ENCODE measurements around the gene GBF1. TPM values are rescaled to one million over a fixed set of nuclear protein-coding genes. Genes with fewer than 3 reads are reported as not detected.
"Not testable (repeated sequence)": the region's sequence is repeated elsewhere in the genome, so short reads cannot be mapped to it uniquely, and the experiment has no call there.

Gene GBF1
- total RNA-seq, 1 donor from 2014 or later: 8.7 TPM

DNA sequence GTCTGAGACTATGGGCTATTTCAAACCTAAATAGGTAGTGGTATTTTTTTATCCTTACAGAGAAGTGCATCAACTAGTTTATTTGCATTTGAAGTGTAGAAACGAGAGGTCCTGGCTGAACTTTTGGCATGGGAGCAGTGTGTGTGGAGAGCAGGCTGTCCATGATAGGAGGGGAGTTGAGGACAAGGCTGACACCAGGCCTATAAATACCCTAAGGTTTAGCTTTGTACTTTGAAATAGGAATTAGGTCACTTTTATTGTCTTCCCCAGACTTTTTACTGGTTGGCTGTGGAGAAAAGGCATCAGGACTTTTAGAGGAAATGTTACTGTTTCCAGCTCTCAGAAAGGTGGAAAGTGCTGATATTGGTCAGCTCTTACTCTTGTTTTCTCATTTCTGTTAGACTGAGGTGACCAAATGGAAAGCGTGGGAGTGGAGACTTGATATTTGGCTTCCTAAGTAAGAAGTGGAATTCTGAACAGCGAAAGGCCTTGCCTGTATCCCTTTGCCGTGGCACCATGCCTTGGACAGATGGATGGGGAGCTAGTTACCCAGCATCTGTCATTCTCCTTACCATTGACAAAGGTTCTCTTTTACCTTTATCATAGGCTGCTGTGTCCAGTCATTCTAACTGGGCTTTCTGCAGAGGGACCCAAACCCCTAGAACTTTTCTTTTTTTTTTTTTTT lies 46.0 kb downstream of the GBF1 start:
- Histone ChIP-seq H3K36me3 (ENCODE audit: control insufficient read depth, insufficient read depth, low read length) (no peaks in the 10 kb centered on the region), H3K4me3 (ENCODE audit: low read depth, low read length) (no peak overlapping the region), H3K27me3 (ENCODE audit: control insufficient read depth, insufficient read depth, low read length) (no peaks in the 10 kb centered on the region)
- TF ChIP-seq, protein P1, sequence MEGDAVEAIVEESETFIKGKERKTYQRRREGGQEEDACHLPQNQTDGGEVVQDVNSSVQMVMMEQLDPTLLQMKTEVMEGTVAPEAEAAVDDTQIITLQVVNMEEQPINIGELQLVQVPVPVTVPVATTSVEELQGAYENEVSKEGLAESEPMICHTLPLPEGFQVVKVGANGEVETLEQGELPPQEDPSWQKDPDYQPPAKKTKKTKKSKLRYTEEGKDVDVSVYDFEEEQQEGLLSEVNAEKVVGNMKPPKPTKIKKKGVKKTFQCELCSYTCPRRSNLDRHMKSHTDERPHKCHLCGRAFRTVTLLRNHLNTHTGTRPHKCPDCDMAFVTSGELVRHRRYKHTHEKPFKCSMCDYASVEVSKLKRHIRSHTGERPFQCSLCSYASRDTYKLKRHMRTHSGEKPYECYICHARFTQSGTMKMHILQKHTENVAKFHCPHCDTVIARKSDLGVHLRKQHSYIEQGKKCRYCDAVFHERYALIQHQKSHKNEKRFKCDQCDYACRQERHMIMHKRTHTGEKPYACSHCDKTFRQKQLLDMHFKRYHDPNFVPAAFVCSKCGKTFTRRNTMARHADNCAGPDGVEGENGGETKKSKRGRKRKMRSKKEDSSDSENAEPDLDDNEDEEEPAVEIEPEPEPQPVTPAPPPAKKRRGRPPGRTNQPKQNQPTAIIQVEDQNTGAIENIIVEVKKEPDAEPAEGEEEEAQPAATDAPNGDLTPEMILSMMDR (IDR thresholded peaks at IDR 0.05; ENCODE audit: insufficient read depth, low read length, severe bottlenecking): no peak
- no peak for FAIRE-seq
- DNase-seq (ENCODE audit: low read depth): no peak

DNA sequence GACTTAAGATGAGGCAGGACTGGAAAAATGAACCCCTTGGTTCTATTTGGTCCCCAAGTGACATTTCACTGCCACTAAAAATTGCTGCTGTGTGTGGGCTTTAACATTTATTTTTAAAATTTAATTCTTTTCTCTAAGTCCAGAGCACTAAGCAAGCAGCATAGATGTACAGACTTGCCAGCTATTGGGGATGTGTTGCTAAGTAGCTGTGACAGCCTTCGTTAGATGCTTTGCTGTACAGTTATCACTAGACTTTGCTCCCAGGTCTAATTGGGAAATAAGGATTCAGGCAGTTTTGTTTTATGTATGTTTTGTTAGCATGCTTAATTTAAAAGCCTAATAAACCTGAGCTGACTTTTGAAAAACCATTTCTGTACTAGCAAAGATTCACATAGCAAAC lies 51.8 kb downstream of the GBF1 start:
- no peak for DNase-seq (ENCODE audit: low read depth)
- Histone ChIP-seq H3K27me3 (ENCODE audit: control insufficient read depth, insufficient read depth, low read length) (no peaks in the 10 kb centered on the region), H3K36me3 (ENCODE audit: control insufficient read depth, insufficient read depth, low read length) (no peaks in the 10 kb centered on the region), H3K4me3 (ENCODE audit: low read depth, low read length) (no peak overlapping the region)
- FAIRE-seq: no peak
- TF ChIP-seq, protein P1 (IDR thresholded peaks at IDR 0.05; ENCODE audit: insufficient read depth, low read length, severe bottlenecking): no peak

DNA sequence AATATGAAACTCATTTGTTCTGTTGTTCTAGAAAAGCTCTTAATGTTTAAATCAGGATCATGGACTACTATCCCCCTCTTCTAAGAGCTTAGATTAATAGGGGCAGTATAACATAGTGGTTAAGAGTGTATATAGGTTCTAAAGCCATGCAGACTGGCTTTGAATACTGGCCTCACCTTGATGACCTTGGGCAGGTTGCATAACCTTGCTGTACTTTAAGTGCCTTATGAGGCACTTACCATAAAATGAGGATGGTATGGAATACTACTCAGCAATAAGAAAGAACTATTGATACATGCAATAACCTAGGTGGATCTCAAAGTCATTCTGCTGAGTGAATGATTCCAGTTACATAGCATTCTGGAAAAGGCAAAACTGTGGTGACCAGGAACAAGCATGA lies 53.6 kb downstream of the GBF1 start:
- no peak for FAIRE-seq
- Histone ChIP-seq H3K27me3 (ENCODE audit: control insufficient read depth, insufficient read depth, low read length) (no peaks in the 10 kb centered on the region), H3K36me3 (ENCODE audit: control insufficient read depth, insufficient read depth, low read length) (no peaks in the 10 kb centered on the region), H3K4me3 (ENCODE audit: low read depth, low read length) (no peak overlapping the region)
- DNase-seq (ENCODE audit: low read depth): no peak
- TF ChIP-seq, protein P1 (IDR thresholded peaks at IDR 0.05; ENCODE audit: insufficient read depth, low read length, severe bottlenecking): no peak

DNA sequence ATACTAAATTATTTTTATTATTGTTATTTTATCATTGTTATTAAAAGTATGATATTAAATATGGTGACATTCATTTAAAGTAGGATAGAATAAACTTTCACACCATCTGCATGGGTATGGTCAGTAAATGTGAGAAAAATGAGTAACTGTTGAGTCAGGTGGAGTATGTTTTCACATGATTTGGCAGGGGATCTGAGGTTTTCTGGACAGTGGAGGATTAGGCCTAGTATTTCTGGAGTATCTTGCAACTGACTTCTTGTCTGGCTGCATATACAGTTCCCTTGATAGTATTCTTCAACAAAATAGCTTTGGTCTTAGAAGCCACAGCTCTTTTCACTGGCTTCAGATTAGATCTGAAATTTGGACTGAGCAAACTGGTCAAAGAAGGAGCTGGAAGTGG lies 54.5 kb downstream of the GBF1 start:
- no peaks in the 10 kb centered on the region for H3K27me3 ChIP-seq (ENCODE audit: control insufficient read depth, insufficient read depth, low read length)
- H3K36me3 ChIP-seq (ENCODE audit: control insufficient read depth, insufficient read depth, low read length): no peaks in the 10 kb centered on the region
- TF ChIP-seq, protein P1 (IDR thresholded peaks at IDR 0.05; ENCODE audit: insufficient read depth, low read length, severe bottlenecking): no peak
- peak; percentile 86 for DNase-seq (ENCODE audit: low read depth)
- no peak for FAIRE-seq
- H3K4me3 ChIP-seq (ENCODE audit: low read depth, low read length): no peak overlapping the region

DNA sequence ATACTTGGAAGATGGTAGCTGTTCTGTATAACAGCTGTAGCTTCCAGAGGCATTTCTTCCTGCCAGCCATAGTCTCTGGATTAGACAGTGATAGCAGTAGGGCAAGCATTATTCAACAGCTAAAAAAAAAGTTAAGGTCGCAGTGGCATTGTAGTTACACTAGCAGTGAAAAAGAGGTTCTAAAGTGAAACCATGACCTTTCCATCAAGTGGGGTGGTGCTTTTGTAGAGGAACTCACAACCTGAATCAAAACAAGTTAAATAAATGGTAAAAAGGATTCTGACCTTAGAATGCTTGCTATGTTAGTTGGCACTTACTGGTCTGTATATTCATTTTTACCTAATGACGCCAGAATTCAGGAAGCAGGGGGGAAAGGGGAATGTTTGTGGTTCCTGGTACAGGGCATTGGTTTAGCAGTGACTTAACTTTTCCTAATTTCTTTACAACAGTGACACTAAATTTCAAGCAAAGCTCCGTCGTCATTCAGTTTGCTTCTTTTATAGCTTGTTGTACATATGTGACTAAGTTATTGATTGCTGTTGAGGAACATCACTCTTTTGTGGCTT lies 55.0 kb downstream of the GBF1 start:
- no peaks in the 10 kb centered on the region for H3K27me3 ChIP-seq (ENCODE audit: control insufficient read depth, insufficient read depth, low read length)
- no peak for DNase-seq (ENCODE audit: low read depth)
- H3K36me3 ChIP-seq (ENCODE audit: control insufficient read depth, insufficient read depth, low read length): no peaks in the 10 kb centered on the region
- H3K4me3 ChIP-seq (ENCODE audit: low read depth, low read length): no peak overlapping the region
- FAIRE-seq: no peak
- TF ChIP-seq, protein P1 (IDR thresholded peaks at IDR 0.05; ENCODE audit: insufficient read depth, low read length, severe bottlenecking): no peak

DNA sequence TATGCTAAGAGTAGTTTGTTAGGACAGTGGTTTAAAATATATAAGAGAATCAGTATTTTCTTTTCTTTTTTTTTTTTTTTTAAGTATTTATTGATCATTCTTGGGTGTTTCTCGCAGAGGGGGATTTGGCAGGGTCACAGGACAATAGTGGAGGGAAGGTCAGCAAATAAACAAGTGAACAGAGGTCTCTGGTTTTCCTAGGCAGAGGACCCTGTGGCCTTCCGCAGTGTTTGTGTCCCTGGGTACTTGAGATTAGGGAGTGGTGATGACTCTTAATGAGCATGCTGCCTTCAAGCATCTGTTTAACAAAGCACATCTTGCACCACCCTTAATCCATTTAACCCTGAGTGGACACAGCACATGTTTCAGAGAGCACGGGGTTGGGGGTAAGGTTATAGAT lies 55.6 kb downstream of the GBF1 start:
- H3K27me3 ChIP-seq (ENCODE audit: control insufficient read depth, insufficient read depth, low read length); DNase-seq (ENCODE audit: low read depth); H3K36me3 ChIP-seq (ENCODE audit: control insufficient read depth, insufficient read depth, low read length); FAIRE-seq; H3K4me3 ChIP-seq (ENCODE audit: low read depth, low read length): not testable (repeated sequence)

DNA sequence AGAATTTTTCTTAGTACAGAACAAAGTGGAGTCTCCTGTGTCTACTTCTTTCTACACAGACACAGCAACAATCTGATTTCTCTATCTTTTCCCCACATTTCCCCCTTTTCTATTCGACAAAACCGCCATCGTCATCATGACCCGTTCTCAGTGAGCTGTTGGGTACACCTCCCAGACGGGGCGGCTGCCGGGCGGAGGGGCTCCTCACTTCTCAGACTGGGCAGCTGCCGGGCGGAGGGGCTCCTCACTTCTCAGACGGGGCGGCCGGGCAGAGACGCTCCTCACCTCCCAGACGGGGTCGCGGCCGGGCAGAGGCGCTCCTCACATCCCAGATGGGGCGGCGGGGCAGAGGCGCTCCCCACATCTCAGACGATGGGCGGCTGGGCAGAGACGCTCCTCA lies 56.0 kb downstream of the GBF1 start:
- not testable (repeated sequence) for H3K4me3 ChIP-seq (ENCODE audit: low read depth, low read length); DNase-seq (ENCODE audit: low read depth); H3K27me3 ChIP-seq (ENCODE audit: control insufficient read depth, insufficient read depth, low read length); H3K36me3 ChIP-seq (ENCODE audit: control insufficient read depth, insufficient read depth, low read length); FAIRE-seq

All from bronchial epithelial cell (primary cell).